Stimulated activated CD4-positive, alpha-beta T cell treated with anti-CD3 and anti-CD28 coated beads, Interleukin-4, amount 100 ng/mL, for 1 hour (primary cell): Measurements from ENCODE around the gene PMPCA.

Source experiments
- DNase-seq: peaks from one replicate; pipeline ENCODE4 v3.0.0-alpha.2; 2020

PMPCA gene

DNA sequence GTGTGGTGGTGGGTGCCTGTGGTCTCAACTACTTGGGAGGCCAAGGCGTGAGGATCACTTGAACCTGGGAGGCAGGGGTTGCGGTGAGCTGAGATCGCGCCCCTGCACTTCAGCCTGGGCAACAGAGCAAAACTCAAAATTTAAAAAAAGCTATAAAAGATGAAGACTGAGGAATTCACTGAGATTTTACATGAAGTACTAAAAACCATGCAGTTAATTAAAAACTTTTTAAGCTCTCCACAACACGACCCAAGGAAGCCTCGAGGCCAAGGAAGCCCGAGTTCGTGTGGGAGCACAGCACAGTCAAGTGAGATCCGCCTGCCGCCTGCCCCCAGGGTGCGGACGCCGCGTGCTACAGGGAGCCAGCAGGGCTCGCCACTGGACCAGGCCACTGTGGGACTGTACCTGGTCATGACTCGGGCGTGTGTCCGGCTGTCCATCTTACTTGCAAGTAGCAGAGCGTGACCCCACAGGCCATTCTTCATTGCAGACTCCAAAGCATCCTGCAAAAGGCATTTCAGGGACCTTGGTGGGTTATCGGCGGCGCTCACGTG, 50.4 kb downstream of the PMPCA start:
- DNase-seq = no peak

DNA sequence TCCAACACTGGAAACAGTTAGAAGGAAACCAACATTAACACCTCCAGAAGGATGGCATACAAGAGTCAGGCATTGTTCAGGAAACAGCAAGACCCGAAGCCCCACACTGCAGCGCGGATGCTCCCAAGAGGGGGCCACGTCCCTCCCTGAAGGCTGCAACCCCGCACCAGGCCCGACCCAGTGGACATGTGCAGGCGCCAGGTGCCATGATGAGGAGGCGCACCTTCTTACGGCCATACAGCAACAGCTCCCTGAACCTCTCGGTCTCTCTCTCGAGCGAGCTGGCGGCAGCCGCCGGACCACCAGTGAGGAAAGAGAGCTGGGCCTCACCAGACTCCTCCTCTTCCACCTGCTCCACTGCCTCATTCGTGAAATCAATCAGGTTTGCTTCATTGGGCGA, 52.2 kb downstream of the PMPCA start:
- DNase-seq = no peak

DNA sequence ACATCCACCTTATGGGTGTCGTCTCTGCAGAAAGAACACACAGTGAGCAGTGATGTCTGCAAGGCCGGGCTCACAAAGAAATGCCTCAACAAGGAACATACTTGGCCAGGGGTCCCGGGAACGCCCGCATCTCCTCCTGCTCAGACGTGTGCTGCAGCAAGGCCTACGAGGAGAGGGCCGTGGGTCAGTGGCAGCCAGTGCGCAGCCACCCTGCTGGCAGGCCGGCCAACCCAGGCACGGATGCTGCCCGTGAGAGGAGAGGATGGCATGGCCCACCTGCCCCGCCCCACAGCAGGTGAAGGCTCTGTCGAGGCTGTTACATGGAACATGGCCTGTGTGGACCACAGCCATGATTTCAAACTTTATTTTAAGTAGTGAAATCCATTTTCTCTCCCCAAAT, 53.1 kb downstream of the PMPCA start:
- DNase-seq = no peak

DNA sequence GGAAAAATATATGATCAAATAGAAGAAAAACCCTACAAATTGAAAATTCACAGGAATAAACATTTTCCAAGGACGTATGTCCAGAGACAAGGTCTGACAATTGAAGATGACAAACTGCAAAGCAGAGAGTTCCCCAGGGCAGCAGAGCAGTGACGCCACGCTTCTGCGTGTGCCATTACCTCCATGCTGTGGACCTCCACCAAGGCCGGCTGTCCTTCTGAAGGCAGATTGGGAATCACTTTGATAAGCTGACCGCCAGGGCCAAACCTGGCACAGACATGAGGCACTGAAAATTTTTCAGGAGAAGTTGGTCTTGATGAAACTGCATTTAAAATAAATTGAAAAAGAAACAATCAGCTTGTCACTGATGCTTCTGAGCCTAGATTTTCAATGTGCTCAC, 53.8 kb downstream of the PMPCA start:
- no peak for DNase-seq

DNA sequence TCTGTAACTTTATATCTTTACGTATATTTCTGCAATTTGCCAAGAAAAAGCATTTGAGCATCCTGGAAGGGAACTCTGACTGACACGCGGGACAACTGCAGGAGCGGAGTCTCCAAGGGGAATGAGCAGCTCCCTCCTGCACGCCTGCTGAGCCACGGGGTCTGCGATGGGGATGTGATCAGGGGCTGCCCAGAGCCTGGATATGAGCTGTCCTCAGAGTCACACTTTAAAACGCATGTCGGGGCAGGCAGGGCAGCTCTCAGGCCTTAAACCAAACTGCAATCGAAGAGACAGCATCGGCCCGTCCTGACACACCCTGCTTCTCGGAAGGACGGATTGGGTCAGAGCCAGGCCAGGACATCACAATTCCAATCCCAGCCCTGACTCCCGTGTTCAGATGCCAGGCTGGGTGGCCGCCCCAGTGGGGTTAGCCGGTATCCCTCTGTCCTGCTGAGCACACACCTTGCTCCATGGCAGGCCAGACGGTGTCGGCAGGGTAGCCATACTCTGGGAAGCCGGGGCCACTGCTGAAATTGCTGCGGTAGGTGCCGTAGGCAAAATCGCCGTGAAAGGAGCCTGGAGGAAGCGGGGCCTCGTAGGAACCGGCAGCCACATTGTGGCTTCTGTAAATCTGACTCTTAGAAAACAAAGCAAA, 55.2 kb downstream of the PMPCA start:
- no peak for DNase-seq

DNA sequence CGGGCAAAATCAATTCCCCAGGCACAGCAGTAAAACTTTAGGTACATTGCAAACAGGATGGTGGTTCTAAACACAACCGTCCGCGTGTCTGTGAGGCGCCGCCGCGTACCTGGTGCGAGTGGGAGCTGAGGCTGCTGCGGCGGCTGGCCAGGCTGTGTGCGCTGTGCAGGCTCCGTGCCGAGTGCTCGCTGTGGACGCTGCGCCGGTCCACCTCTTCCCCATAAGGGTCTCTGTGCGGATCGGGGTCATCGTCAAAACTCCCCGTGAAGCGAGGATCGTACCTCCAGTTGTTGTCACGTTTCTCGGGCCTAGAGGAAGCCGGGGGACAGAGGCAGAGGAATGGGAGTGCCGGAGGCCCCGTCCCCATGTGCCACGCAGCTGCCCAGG, 55.7 kb downstream of the PMPCA start:
- no peak for DNase-seq

DNA sequence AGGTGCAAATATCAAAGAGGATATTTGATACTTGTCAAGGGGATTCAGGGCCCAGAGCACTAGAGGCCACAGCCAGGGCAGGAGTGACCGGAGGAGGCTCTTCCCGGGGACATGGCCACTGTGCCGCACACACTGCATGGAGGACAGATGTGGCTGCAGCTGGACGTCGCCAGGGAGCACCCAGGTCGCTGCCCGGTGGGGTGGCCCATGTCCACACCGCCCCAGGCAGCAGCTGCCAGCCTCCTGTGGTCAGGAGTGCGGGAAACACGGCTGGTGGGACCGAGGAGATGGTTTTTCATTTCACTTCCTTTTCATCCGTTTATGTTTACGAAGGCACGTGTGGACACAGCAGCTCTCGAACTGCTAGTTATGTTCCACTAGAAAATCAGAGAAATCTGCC, 57.3 kb downstream of the PMPCA start:
- DNase-seq = no peak

DNA sequence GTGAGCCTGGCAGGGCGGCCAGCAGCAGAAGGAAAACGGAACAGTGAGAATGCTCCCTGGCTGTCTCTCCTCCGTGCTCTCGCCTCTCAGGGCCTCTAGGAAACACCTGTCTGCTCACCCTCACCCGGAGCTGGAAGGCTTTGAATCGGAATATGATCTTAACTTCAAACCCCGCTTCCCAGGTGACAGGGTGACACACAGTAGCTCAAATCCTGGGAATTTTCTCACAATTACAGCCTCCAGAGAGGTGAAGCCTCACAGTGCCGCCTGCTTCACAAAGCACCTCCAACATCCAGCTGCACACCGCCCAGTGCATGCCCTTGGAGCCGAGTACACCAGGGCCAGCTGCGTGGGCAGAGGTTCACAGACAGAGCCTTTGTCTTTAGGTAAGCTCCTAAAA, 59.9 kb downstream of the PMPCA start:
- no peak for DNase-seq

DNA sequence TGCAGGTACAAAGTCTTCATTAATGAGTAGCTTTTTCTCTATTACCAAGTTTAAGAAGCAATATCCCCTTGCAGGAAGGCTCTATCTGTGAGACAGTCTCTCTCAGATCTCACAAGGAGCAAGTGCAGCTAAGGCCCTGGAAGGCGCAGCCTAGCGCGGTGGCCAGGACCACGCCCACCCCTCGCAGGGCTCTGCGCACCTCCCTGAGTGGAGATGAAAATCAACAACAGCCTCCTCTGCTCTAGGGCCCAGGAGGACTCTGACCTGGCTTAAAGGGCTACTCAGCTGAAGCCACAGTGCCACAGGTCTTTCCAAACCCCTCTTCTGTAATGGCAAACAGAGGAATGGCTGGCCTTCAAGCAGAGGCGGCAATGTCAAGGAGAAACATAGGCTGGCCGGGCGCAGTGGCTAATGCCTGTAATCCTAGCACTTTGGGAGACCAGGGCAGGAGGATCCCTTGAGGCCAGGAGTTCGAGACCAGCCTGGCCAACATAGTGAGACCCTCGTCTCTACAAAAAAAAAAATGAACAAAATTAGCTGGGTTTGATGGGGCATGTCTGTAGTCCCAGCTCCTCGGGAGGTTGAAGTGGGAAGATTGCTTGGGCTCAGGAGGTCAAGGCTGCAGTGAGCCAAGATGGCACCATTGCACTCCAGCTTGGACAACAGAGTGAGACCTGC, 60.5 kb downstream of the PMPCA start:
- DNase-seq = no peak

DNA sequence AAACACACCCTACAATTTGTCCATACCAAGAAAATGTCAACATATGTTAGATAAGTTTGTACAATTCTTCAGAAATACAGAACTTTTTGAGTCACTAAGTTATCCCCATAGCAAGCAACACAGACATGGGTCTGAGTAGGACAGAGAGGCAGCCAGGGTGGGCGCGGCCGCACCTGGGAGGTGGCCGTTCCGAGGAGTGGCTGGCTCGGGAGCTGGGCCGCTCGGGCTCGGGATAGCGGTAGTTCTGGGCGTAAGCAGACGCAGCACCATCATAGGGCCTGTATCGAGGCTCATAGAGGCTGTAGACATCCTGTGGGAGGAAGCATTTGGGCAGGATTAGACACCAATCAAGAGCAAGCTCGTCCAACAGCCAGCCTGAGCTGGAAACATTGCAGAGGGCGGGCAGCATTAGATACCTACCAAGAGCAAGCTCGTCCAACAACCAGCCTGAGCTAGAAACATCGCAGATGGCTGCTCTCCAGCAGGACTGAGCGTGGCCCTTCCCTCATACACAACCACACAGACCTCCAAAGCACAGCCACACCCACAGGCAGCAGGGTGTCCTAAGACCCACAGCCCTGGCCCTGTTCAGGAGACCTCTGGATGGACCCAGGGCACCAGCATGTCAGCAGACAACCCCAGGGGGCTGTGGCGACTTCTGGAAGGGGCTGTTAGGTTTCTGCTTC, 61.5 kb downstream of the PMPCA start:
- no peak for DNase-seq

DNA sequence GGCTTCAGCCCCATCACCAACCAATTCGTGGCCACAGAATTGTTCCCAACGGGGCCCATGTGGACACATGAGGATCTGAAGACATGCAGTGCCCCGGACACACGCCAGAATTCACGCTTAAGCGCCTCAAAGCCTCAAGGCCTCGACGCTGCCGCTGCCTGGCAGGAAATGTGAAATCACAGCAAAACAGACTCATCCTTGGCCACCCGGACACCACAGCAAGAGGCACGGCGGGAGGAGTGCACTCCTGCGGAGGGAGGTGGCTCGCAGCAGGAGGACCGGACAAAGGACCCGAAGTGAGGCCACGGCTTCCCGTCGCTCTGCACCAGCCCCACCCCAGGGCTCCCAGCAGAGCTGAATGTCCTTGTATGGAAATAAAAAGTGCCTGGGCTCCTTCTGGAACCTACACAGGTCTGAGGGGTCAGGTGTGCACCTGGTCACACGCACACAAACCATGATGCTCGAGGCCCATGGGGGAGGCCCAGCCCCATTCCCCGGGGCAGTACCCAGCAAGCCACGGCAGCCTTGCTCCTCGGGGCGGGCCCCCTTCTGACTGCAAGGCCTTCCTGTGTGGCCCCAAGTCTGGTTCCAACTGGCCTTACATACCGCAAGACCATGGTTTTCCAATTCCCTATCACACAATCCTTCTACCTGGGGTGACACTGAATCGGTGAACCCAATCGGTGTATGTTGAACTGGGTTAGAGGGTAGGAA, 62.3 kb downstream of the PMPCA start:
- DNase-seq = no peak

DNA sequence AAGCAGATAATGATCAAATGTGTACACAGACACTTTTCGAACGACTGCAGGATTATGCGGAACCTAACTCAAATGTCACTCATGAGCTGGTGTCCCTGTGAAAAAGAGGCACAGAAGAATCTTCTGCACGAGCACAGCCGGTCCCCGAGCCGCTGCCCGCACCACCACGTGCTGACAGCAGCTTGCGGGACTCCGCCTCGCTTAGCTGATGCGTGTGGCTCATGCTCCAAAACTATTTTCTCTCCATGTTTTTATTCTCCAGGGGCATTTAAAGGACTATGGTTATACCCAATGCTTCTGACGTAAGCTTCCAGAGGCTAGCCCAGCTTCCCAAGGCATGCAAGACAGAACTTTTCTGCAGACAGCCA, 62.9 kb downstream of the PMPCA start:
- no peak for DNase-seq
